ENCODE results near the gene EPAS1.
A peak's percentile ranks its signal among the peaks of the same experiment; 100 is the strongest.

The EPAS1 gene

DNA sequence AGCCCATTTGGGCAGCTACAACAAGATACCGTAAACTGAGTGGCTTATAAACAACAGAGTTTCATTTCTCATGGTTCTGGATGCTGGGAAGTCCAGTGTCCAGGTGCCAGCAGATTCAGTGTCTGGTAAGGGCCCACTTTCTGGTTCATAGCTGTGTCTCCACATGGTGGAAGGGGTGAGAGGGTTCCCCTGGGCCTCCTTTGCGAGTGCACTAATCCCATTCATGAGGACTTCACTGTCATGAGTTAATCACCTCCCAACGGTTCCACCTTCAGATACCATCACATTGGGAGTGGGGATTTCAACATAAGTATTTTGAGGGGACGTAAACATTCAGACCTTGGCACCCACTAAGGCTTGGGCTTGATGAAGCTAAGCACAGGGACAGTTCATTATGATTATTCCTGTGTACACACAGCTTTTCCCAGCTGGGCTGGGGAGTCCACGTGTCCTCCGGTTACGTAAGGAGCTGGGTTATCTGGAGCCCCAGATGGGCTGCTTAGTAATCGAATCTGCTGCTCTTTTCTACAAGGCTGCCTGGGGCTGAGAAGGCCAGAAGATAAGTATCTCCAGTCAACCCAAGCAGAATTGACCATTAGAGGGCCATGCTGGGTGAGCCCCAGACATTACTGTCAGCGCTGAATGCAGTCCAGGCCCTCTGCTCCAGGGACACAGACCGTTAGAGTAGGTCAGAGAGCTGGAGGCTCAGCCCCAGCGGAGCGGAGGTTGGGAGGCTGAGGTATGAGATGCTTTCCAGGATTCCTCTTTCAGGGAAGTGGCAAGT is 42.7 kb downstream of the EPAS1 start:
- no peak for DNase-seq (ENCODE audit: low spot score)

DNA sequence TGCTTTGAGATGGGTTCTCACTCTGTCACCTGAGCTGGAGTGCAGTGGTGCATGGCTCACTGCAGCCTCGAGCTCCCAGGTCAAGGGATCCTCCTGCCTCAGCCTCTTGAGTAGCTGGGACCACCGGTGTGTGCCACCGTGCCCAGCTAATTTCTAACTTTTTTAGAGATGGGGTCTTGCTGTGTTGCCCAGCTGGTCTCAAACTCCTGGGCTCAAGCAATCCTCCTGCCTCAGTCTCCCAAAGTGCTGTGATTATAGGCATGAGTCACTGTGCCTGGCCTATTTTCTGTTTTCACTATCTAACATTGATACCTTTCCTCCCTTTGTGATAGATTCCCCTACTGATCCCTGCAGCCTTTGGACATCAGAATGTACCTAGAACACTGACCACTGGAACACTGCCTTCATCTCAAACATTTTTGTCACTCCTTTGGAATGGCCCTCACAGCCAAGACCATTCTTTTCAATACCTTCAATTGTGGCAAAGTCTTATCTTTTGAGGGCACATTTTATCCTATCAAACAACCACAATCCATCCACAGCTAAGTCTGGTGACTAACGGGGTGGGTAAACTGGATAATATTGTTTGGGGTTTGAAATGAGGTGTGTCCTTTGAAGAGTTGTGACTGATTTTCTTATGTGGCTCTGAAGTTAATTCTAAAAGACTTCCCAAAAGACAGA is 43.7 kb downstream of the EPAS1 start:
- no peak for DNase-seq (ENCODE audit: low spot score)

GRCh38 chr2:46342566-46343315 is 45.5 kb downstream of the EPAS1 start:
- no peak for DNase-seq (ENCODE audit: low spot score)

DNA sequence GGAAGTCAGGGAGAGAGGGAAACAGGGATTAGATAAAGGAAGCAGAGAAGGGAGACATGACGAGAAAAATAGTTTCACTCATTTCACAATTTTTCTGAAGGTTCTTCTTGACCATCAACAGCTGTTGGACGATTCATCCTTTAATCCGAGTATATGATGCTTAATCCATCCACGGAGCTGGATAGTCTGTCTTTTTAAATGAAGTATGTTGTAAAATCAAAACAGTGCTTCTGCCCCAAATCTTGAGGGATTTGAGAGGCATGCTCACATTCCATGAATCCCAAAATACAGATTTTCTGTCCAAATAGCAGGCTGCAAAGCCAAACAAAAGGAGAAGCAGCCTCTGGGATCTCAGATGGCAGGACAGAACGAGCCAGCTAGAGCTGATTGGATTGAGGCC is 47.5 kb downstream of the EPAS1 start:
- no peak for DNase-seq (ENCODE audit: low spot score)

DNA sequence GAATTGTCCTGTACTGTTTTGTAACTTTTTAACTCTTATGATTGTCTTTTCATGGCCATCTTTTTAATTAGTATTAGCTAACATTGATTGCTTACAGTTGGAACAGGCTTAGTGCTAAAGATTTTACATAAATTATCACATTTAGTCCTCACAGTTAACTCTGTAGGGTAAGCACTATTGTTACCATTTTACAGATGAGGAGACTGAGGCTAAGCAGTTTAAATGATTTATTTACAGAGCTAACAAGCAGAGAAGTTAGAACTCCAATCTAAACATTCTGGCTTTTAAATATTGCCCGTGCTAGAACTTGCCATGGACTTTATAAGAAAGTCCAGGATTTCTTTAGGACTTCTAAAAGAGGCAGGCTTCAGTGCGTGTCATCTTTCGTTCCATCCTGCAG is 48.6 kb downstream of the EPAS1 start:
- DNase-seq (ENCODE audit: low spot score) = no peak

GRCh38 chr2:46346719-46347118 is 49.5 kb downstream of the EPAS1 start:
- no peak for DNase-seq (ENCODE audit: low spot score)

- no peak for DNase-seq (ENCODE audit: low spot score)
These were observed 50.6 kb downstream of the EPAS1 start for GRCh38 chr2:46347648-46348280.

DNA sequence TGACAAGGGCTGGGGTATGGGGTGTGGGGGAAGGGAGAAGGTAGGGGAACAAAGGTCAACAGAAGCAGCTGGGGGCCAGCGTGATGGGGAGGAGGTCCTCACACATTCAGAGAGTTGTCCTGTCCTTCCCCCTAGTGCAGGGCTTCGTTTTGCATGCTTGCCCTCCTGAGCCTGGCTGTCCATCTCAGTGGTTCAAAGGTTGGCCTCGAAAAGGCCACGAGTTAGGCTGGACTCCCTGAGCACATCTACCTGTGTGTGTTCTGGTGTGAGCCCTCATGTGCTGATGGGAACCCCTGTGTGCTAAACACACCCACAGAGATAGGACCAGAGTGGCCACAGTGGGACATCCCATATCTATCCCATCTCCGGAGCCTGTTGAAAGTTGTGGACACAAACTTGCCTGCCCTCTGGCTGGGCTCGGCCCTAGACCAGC is 51.9 kb downstream of the EPAS1 start:
- no peak for DNase-seq (ENCODE audit: low spot score)

DNA sequence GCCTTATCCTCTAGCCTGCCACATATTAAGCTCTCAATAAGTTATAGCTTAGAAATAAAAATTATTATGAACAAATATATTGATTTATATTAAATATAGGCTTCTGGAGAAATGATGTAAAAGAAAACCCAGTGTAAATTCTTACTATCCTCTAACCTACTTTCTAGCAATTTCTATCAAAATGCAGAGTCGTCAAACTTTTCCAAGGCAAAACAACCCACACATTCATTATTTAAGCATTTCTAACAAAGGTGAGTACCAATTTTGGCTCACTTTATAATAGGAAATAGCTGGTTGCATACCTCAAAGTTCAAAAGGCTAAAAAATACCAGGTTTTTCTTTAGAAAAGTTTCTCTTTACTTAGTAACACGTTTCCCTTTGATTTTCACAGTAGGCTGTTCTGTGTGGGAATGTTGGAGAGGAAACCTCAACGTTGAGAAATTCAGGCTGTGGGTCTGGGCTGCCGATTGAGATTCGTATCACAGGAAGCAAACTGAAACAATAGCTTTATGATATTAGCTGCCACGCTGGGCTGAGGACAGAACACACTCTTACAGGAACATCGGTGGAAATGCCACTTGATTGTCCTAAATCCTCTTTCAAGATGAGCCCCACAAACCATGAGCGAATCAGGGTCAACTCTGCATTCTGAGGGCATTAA is 53.0 kb downstream of the EPAS1 start:
- no peak for DNase-seq (ENCODE audit: low spot score)

- no peak for DNase-seq (ENCODE audit: low spot score)
These were observed 54.0 kb downstream of the EPAS1 start for GRCh38 chr2:46351098-46351749.

DNA sequence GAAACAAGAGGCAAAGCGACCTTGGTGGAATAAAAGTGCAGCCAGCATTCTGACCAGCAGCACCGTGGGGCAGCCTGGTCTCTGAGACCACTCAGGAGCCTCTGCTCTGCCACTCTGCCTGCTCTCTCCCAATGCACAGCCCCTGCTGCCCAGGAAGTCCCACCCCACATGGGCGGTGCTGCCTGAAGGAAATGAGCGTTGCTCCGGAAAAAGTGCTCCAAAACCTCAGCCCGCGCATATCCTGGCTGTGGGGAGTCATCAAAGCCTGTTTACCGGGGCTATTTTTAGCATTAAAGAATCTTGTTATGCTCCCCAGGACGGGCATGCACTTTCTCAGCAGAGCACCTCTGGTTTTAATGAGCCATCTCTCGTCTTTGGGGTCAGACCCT is 54.5 kb downstream of the EPAS1 start:
- no peak for DNase-seq (ENCODE audit: low spot score)

GRCh38 chr2:46352621-46353020 is 55.4 kb downstream of the EPAS1 start:
- no peak for DNase-seq (ENCODE audit: low spot score)

GRCh38 chr2:46353509-46353908 is 56.3 kb downstream of the EPAS1 start:
- peak; percentile 48 for DNase-seq (ENCODE audit: low spot score)

- DNase-seq (ENCODE audit: low spot score) = no peak
These were observed 58.5 kb downstream of the EPAS1 start for GRCh38 chr2:46355756-46356155.

GRCh38 chr2:46356991-46357390 is 59.8 kb downstream of the EPAS1 start:
- no peak for DNase-seq (ENCODE audit: low spot score)

GRCh38 chr2:46358713-46359112 is 61.5 kb downstream of the EPAS1 start:
- no peak for DNase-seq (ENCODE audit: low spot score)

DNA sequence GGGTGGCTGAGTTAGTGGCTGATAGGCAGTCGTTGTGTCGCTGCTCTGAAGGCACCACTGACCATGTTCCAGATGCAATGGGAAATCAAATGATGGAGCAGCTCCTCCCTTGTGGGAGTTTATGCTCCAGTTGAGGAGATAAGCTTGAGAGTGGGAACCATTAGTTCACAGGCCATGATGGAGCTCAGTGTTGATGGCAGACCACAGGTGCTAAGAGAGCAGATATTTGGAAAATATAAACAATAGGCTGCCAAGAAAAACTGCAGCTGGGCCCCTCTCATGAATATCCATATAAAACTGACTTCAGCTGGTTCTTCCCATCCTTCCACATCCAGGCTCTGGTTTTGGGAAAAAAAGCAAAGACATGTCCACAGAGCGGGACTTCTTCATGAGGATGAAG is 63.1 kb downstream of the EPAS1 start:
- DNase-seq (ENCODE audit: low spot score) = no peak

DNA sequence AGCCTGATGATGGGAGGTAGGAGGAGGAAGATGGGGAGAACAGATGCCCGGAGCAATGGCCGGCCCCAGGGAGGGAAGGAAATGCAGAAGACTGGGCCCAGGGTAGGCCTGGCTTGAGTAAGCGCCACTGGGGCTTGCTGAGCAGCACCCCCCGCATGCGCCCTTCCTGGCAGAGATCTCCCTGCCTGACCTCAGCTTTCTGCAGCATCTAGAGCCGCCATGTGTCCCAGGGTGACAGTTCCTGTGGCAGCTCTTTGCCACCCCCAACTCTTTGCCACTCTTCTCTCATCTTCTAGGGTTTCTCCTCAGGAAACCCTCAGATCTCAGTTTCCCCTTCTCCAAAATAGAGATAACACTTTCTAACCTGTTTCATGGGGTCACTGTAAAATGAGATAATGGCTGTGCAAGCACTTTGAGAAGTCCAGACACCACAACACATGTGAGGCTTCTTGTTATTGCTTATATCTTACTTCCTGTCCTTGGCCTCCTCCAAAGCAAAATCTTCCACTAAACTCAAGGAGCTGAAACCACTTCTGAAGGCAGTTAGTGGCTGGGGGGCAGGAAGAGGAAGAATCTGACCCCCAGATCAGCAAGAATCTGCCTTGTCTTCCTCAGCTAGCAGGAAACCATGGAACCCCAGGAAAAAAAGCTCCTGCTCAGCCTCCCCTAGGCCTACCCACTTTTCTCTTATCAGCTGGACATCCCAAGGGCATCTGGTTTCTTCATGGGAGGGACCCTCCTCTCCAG is 64.9 kb downstream of the EPAS1 start:
- DNase-seq (ENCODE audit: low spot score) = no peak

DNA sequence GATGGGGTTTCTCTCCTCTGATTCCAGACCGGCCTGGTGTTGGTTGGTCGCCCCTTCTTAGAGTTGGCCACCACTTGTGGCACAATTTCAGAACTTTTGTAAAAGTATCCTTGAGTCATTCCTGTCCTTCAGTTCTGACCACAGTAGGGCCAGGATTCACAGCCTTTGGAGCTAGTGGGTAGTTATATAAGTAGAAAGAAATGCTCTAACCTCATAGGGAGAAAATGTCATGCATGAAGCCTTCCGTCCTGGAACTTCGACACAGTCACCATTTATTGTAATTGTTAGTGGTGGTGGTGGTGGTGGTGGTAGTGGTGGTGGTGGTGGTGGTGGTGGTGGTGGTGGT is 65.4 kb downstream of the EPAS1 start:
- no peak for DNase-seq (ENCODE audit: low spot score)

GRCh38 chr2:46363535-46364170 is 66.4 kb downstream of the EPAS1 start:
- no peak for DNase-seq (ENCODE audit: low spot score)

All from SW480 (cell line).